GM10266 (cell line): ENCODE data around the gene PPP1R3E.
"Not testable (repeated sequence)": the region's sequence is repeated elsewhere in the genome, so short reads cannot be mapped to it uniquely, and the experiment has no call there.

Experiments used
- DNase-seq: peaks from one replicate; pipeline ENCODE4 v3.0.0; 2012; ENCODE audit errors: extremely low spot score
- TF ChIP-seq, protein P1 (sequence below): IDR thresholded peaks from 2 replicates; pipeline ENCODE4 v1.5.1; 2012; ENCODE audit warnings: mild to moderate bottlenecking, low read depth; ENCODE audit not compliant: control insufficient read depth, insufficient read depth; ENCODE audit errors: missing control alignments

Gene PPP1R3E

DNA sequence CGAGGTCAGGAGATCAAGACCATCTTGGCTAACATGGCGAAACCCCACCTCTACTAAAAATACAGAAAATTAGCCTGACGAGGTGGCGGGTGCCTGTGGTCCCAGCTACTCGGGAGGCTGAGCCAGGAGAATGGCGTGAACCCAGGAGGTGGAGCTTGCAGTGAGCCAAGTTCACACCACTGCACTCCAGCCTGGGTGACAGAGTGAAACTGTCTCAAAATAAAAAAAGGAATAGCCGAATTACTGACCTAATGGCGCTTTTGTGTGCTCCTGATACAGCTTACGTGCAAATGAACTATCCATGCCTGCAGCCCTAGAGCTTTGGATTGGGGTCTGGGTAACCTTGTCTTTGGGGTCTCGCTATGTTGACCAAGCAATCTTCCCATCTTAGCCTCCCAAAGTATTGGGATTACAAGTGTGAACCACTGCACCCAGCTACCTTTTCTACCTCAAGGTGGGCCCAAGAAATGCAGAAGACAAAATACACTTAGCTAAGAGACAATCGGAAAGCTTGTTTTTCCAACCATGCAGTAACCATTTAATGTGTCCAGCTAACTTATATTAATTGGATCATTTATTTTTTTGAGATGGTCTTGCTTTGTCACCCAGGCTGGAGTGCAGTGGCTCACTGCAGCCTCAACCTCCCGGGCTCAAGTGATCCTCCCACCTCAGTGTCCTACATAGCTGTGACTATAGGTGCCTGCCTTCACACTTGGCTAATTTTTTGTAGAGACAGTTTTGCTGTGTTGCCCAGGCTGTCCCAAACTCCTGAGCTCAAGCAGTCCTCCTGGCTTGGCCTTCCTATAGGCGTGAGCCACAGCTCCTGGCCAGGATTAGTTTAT, 24.1 kb upstream of the PPP1R3E start:
- no peak for DNase-seq
- TF ChIP-seq, protein P1, sequence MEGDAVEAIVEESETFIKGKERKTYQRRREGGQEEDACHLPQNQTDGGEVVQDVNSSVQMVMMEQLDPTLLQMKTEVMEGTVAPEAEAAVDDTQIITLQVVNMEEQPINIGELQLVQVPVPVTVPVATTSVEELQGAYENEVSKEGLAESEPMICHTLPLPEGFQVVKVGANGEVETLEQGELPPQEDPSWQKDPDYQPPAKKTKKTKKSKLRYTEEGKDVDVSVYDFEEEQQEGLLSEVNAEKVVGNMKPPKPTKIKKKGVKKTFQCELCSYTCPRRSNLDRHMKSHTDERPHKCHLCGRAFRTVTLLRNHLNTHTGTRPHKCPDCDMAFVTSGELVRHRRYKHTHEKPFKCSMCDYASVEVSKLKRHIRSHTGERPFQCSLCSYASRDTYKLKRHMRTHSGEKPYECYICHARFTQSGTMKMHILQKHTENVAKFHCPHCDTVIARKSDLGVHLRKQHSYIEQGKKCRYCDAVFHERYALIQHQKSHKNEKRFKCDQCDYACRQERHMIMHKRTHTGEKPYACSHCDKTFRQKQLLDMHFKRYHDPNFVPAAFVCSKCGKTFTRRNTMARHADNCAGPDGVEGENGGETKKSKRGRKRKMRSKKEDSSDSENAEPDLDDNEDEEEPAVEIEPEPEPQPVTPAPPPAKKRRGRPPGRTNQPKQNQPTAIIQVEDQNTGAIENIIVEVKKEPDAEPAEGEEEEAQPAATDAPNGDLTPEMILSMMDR = no peak

DNA sequence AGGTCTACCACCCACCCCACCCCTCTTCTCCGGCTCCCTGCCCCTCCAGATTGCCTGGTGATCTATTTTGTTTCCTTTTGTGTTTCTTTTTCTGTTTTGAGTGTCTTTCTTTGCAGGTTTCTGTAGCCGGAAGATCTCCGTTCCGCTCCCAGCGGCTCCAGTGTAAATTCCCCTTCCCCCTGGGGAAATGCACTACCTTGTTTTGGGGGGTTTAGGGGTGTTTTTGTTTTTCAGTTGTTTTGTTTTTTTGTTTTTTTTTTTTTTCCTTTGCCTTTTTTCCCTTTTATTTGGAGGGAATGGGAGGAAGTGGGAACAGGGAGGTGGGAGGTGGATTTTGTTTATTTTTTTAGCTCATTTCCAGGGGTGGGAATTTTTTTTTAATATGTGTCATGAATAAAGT, 23.1 kb upstream of the PPP1R3E start:
- not testable (repeated sequence) for DNase-seq

DNA sequence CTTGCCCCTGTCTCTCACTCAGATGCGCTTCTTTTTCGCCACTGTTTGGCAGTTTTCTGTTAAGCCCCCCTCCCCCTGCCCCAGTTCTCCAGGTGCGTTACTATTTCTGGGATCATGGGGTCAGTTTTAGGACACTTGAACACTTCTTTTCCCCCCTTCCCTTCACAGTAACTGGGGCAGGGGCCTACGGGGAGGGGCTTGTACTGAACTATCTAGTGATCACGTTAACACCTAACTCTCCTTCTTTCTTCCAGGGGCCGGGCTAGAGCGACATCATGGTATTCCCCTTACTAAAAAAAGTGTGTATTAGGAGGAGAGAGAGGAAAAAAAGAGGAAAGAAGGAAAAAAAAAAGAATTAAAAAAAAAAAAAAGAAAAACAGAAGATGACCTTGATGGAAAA, 22.3 kb upstream of the PPP1R3E start:
- TF ChIP-seq, protein P1 = no peak
- DNase-seq = no peak

DNA sequence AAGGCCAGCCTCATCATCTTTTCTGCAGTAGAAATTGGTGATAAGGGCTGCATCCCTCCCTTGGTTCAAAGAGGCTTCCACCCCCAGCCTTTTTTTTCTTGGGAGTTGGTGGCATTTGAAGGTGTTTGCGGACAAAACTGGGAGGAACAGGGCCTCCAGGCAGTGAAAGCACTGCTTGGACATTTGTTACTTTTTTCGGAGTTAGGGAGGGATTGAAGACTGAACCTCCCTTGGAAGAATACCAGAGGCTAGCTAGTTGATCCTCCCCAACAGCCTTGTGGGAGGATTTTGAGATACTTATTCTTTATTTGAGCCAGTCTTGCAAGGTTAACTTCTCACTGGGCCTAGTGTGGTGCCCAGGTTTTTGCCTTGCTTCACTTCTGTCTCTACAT, 21.8 kb upstream of the PPP1R3E start:
- DNase-seq = no peak
- TF ChIP-seq, protein P1 = no peak

DNA sequence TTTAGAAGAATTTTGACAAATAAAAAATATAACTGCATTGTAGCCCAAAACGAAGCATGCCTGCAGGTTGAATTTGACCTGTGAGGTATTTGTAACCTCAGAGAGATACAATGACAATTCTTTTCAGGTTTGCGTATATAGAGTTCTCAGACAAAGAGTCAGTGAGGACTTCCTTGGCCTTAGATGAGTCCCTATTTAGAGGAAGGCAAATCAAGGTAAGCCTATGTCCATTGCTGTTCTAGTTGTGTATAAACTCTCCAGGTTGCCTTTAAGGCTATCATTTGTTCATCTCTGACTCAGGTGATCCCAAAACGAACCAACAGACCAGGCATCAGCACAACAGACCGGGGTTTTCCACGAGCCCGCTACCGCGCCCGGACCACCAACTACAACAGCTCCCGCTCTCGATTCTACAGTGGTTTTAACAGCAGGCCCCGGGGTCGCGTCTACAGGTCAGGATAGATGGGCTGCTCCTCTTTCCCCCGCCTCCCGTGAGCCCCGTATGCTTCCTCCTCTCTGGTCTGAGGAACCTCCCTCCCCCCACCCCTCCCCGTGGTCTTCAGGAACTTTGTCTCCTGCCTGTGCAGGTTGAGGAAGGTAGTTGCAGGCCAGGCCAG, 21.3 kb upstream of the PPP1R3E start:
- TF ChIP-seq, protein P1 = no peak
- no peak for DNase-seq

DNA sequence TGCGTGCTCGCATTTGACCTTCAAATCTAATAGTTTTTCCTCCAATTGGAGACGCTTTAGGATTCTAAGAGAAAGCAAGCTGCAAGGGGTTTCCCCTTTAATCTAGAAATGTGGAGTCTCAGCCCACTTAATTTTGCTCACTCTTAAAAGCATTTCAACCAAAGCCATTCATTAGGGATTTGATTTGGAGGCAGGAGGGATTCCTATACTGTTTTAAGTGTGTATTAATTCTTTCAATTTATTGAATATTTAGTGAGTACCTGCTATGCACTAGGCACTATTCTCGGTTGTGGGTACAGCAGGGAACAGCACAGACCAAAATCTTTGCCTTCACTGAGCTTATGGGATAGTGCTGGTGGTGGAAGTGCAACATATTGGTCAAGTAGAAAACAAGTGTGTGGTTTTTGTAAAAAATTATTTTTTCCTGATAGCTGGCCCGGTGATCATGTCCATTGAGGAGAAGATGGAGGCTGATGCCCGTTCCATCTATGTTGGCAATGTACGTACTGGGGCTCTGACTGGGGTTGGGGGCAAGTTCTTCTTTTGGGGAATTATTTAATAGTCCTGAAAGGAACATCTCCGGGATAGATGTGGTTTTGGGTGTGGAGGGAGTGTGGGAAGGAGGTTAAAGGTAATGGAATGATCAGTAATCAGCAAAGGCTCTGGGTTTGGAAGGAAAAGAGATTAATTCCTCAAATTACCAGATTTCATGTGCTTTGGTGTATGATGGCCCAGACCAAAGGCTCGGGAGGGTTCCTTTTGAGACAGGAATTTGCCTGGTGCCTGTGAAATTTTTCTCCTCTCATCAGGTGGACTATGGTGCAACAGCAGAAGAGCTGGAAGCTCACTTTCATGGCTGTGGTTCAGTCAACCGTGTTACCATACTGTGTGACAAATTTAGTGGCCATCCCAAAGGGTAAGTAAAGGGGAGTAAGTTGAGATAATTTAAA, 20.2 kb upstream of the PPP1R3E start:
- TF ChIP-seq, protein P1 = no peak
- no peak for DNase-seq
